ENCODE results near the gene IRF3. TPM values are rescaled to one million over a fixed set of nuclear protein-coding genes. Genes with fewer than 3 reads are reported as not detected.

IRF3 gene
- total and polyA plus RNA-seq, 2 of the 4 experiments (the other 2 are of a cell fraction): 39.6 to 65.2 TPM

GRCh38 chr19:49687566-49688316 lies 22.1 kb upstream of the IRF3 start:
- H3K4me2 ChIP-seq (ENCODE audit: low read depth, low read length): no peak overlapping the region

More at GRCh38 chr19:49687566-49688316, 22.1 kb upstream of the IRF3 start:
- BruUV-seq (replicated peaks): no TSS peak
- Histone ChIP-seq H4K5ac (ENCODE audit: low read depth, low read length) (no peak overlapping the region), H2BK15ac (ENCODE audit: low read depth, low read length) (no peak overlapping the region), H3K18ac (ENCODE audit: low read depth, low read length) (no peak overlapping the region), H3K9ac (ENCODE audit: low read depth, low read length) (no peak overlapping the region), H4K91ac (ENCODE audit: insufficient read depth, low read depth, low read length) (no peak overlapping the region), H2BK5ac (ENCODE audit: low read depth, low read length, poor library complexity, severe bottlenecking) (no peak overlapping the region), H2BK20ac (ENCODE audit: low read depth, low read length) (no peak overlapping the region), H3K9me1 (ENCODE audit: insufficient read depth, low read length) (peaks cover 5% of the 10 kb centered on the region; the same call in 1 of the 2 replicates), H2AK5ac (ENCODE audit: low read depth, low read length) (no peak overlapping the region), H3K14ac (replicated peaks; ENCODE audit: low read depth, low read length) (no peak overlapping the region), H3K36me3 (ENCODE audit: control insufficient read depth, insufficient read depth, low read length) (peaks cover 39% of the 10 kb centered on the region), H3K4ac (ENCODE audit: low read depth, low read length) (no peak overlapping the region), H2AFZ (replicated peaks; ENCODE audit: low read length, poor library complexity) (no peak overlapping the region), H3K4me1 (ENCODE audit: control insufficient read depth, insufficient read depth, low read length) (peaks cover 9% of the 10 kb centered on the region), H4K8ac (ENCODE audit: low read depth in 2 of 2, low read length in 2 of 2) (no peak overlapping the region), H3K23ac (ENCODE audit: low read depth, low read length) (0 out of 2 replicates have a peak overlapping the region, but pooled peaks have one; percentile 5), H3K4me3 (ENCODE audit: insufficient read depth, low read depth, low read length) (no peak overlapping the region), H3K56ac (ENCODE audit: extremely low read depth, insufficient read depth, low read length) (no peak overlapping the region), H3K79me1 (ENCODE audit: low read depth in 1 of 2, low read length in 2 of 2) (peaks cover 15 to 53% of the 10 kb centered on the region in 2 experiments), H3K27me3 (ENCODE audit: control insufficient read depth, insufficient read depth, low read length) (no peaks in the 10 kb centered on the region), H2AK9ac (replicated peaks; ENCODE audit: low read depth, low read length, poor library complexity) (no peak overlapping the region), H2BK120ac (ENCODE audit: low read depth, low read length) (no peak overlapping the region), H3K9me3 (ENCODE audit: control insufficient read depth, insufficient read depth, low read length) (no peaks in the 10 kb centered on the region), H4K20me1 (ENCODE audit: insufficient read depth, low read length) (peaks cover 25% of the 10 kb centered on the region), H3K27ac (ENCODE audit: insufficient read depth, low read length) (no peak overlapping the region)
- ATAC-seq (ENCODE audit: low read depth) (no peak), DNase-seq (no peak)
- TF ChIP-seq, protein P1, sequence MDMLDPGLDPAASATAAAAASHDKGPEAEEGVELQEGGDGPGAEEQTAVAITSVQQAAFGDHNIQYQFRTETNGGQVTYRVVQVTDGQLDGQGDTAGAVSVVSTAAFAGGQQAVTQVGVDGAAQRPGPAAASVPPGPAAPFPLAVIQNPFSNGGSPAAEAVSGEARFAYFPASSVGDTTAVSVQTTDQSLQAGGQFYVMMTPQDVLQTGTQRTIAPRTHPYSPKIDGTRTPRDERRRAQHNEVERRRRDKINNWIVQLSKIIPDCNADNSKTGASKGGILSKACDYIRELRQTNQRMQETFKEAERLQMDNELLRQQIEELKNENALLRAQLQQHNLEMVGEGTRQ (IDR thresholded peaks at IDR 0.05; ENCODE audit: low read depth, low read length): no peak
- TF ChIP-seq MAFK (IDR thresholded peaks at IDR 0.05; ENCODE audit: low read depth, low read length) (no peak), SMC3 (IDR thresholded peaks at IDR 0.05; ENCODE audit: low read depth, low read length) (no peak), MXI1 (IDR thresholded peaks at IDR 0.05; ENCODE audit: borderline replicate concordance, low read depth, low read length) (no peak), CEBPB (IDR thresholded peaks at IDR 0.05; ENCODE audit: low read depth, low read length) (no peak), CHD1 (IDR thresholded peaks at IDR 0.05; ENCODE audit: low read depth, low read length) (no peak), RAD21 (IDR thresholded peaks at IDR 0.05; ENCODE audit: low read length) (no peak), POLR2A (IDR thresholded peaks at IDR 0.05; ENCODE audit: low read depth, low read length) (no peak), CTCF (conservative IDR thresholded peaks at IDR 0.05; ENCODE audit: low read depth, low read length) (no peak)
- POLR2A ChIA-PET (ENCODE audit: unreplicated experiment): interaction anchor here (1.1 kb wide), 1 partner anchor 48 kb away, joined by 3 read pairs; the partner anchor contains the start of gene RRAS
- CTCF ChIA-PET: no interaction called here
- in situ Hi-C loops (cut with MboI; ENCODE audit: low sequenced_read_pairs): loop anchor here (10.0 kb wide), 1 partner anchor 167 kb away; the partner anchor contains the start of gene PTOV1
- intact Hi-C loops (cut with micrococcal nuclease): no loop called here
- 65% methylated on average over 12 of the region's 26 CpGs; no CpG with 5 or more reads in 1 of the 2 experiments for WGBS, 2 experiments (ENCODE audit: extremely low coverage in 2 of 2, insufficient read length in 1 of 2)
- dilution Hi-C loops (cut with HindIII; ENCODE audit: low sequenced_read_pairs, unreplicated experiment): no loop called here

Measured in IMR-90 (cell line).